Omental fat pad (tissue), 4 donors: ENCODE data around the gene CATSPERD. TPM values are rescaled to one million over a fixed set of nuclear protein-coding genes. Genes with fewer than 3 reads are reported as not detected.

Experiments used
- ATAC-seq: fragments of 150-250 bp; one replicate; pipeline ENCODE4 v1.9.1; 2016; ENCODE audit warnings: mild to moderate bottlenecking, moderate library complexity; ENCODE audit not compliant: low FRiP score
- DNase-seq: peaks from one replicate; pipeline ENCODE4 v3.0.0-alpha.2; 2019; ENCODE audit warnings: low spot score
- CTCF ChIP-seq, 3 donors: fragments of 450-650 bp; IDR thresholded peaks; one replicate each; pipeline ENCODE4 v1.5.1; 2016 to 2017; ENCODE audit warnings: antibody characterized with exemption in 3 of 3, mild to moderate bottlenecking in 3 of 3, moderate library complexity in 2 of 3
- total RNA-seq, 4 donors: library from RNA; depleted of rRNA; stranded (reverse); fragments of >200 nt; gene quantifications; one replicate each; pipeline ENCODE4 v1.1.0, GENCODE V29; 2016

The CATSPERD gene
- total RNA-seq, 4 donors from 2014 or later, result not detected

- TF ChIP-seq CTCF (IDR thresholded peaks at IDR 0.05), result no peak
- no peak for ATAC-seq
- no peak for DNase-seq
Measured at GRCh38 chr19:5676105-5676771, 44.2 kb upstream of the CATSPERD start.

GRCh38 chr19:5676772-5677105 lies 43.7 kb upstream of the CATSPERD start:
- no peak for TF ChIP-seq CTCF (IDR thresholded peaks at IDR 0.05)
- ATAC-seq (no peak), DNase-seq (no peak)

GRCh38 chr19:5677136-5677535 lies 43.3 kb upstream of the CATSPERD start:
- ATAC-seq (no peak), DNase-seq (no peak)
- no peak for TF ChIP-seq CTCF (IDR thresholded peaks at IDR 0.05)

- no peak for ATAC-seq
- DNase-seq, result no peak
- no peak for TF ChIP-seq CTCF (IDR thresholded peaks at IDR 0.05)
Measured at GRCh38 chr19:5677580-5677979, 42.9 kb upstream of the CATSPERD start.

- TF ChIP-seq CTCF (IDR thresholded peaks at IDR 0.05), result no peak
- ATAC-seq (no peak), DNase-seq (no peak)
Measured at GRCh38 chr19:5678071-5678718, 42.2 kb upstream of the CATSPERD start.

- ATAC-seq (no peak), DNase-seq (no peak)
- TF ChIP-seq CTCF (IDR thresholded peaks at IDR 0.05), result no peak
Measured at GRCh38 chr19:5679289-5680083, 41.0 kb upstream of the CATSPERD start.
